AG10803 (cell line): ENCODE results near the gene TRAF3.

Source experiments
- DNase-seq: peaks from one replicate; pipeline ENCODE4 v3.0.0; 2010; ENCODE audit warnings: low read depth
- H3K4me3 ChIP-seq: 2 replicates; pipeline ENCODE4 v1.5.1; 2011; ENCODE audit warnings: mild to moderate bottlenecking, low read length, control low read depth
- TF ChIP-seq, protein P1 (sequence below): conservative IDR thresholded peaks from 2 replicates; pipeline ENCODE4 v1.5.1; 2011; ENCODE audit warnings: mild to moderate bottlenecking, low read length, control low read depth, inconsistent platforms

Gene TRAF3

DNA sequence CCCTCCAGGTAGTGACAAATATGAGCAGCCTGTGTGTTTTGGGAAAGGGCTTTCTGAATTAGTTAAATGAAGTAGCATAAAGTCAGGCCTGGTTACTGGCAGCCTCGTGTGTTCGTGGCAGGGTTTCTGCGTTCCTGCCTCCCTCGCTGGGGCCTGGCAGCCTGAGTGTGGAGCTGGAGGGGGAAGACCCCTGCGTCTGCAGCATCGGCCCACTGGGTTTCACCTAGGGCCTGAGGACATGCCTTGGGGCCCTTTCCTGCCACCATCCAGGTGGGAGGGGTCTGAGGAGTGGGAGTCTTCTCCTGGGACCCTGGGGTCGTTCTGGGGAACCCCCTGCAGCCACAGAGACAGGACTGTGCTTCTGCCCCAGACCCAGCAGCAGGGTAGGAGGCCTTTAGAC, 124.8 kb downstream of the TRAF3 start:
- H3K4me3 ChIP-seq: no peak overlapping the region
- no peak for DNase-seq
- TF ChIP-seq, protein P1, sequence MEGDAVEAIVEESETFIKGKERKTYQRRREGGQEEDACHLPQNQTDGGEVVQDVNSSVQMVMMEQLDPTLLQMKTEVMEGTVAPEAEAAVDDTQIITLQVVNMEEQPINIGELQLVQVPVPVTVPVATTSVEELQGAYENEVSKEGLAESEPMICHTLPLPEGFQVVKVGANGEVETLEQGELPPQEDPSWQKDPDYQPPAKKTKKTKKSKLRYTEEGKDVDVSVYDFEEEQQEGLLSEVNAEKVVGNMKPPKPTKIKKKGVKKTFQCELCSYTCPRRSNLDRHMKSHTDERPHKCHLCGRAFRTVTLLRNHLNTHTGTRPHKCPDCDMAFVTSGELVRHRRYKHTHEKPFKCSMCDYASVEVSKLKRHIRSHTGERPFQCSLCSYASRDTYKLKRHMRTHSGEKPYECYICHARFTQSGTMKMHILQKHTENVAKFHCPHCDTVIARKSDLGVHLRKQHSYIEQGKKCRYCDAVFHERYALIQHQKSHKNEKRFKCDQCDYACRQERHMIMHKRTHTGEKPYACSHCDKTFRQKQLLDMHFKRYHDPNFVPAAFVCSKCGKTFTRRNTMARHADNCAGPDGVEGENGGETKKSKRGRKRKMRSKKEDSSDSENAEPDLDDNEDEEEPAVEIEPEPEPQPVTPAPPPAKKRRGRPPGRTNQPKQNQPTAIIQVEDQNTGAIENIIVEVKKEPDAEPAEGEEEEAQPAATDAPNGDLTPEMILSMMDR: no peak

DNA sequence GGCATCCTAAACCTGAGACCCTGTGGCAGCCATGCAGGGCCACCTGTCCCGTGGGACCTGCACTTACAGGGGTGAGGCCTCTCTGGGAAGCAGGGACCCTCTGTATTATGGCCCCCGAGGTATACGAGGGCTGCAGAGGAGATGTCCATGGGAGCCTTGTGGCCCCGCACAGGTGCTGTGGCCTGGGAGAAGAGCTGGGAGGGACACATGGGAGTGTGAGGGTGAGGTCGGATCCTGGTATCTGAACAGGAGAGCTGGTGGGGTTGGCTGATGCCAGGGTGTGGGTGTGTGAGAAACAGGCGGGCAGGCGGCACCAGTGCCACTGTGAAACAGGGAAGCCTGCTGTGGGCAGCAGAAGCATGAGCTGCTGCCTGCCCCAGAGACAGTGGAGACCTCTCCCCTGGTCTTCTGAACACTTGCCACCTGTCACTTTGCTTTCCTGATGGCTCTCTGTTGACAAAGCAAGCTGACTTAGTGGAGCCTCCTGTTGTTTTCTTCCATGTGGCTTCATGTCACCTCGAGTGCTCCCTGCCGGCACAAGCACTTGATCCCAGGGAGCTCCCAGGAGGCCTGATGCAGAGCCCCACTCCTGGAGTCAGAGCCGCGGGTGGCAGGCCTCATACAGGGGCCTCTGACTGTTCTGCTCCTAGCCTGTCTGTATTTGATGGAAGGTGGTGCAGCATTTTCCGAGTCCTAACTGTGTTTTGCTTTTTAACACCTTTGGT, 125.4 kb downstream of the TRAF3 start:
- DNase-seq: no peak
- no peak overlapping the region for H3K4me3 ChIP-seq
- TF ChIP-seq, protein P1: no peak

DNA sequence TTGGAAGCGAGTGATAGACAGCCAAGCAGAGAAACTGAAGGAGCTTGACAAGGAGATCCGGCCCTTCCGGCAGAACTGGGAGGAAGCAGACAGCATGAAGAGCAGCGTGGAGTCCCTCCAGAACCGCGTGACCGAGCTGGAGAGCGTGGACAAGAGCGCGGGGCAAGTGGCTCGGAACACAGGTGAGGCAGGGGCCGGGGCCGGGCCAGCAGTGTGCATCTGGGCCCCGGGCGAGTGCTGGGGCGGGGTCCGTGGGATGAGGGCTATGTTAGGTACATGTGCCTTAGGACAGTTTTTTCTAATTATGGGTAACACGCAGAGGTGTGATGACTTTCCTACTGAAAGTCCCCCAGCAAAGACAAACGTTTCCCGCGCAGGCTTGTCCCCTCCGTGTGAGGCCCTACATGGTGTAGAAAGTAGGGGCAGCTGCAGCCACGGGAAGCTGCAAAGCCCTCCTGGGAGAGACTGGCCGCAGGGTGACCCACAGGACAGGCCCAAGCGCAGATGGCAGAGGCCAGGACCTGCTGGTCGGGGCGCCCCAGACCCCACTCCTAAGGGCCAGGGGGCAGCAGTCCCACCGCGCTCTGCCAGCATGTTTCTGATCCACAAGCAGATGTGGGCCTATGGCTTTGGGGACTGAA, 126.1 kb downstream of the TRAF3 start:
- no peak for DNase-seq
- TF ChIP-seq, protein P1: no peak
- no peak overlapping the region for H3K4me3 ChIP-seq

DNA sequence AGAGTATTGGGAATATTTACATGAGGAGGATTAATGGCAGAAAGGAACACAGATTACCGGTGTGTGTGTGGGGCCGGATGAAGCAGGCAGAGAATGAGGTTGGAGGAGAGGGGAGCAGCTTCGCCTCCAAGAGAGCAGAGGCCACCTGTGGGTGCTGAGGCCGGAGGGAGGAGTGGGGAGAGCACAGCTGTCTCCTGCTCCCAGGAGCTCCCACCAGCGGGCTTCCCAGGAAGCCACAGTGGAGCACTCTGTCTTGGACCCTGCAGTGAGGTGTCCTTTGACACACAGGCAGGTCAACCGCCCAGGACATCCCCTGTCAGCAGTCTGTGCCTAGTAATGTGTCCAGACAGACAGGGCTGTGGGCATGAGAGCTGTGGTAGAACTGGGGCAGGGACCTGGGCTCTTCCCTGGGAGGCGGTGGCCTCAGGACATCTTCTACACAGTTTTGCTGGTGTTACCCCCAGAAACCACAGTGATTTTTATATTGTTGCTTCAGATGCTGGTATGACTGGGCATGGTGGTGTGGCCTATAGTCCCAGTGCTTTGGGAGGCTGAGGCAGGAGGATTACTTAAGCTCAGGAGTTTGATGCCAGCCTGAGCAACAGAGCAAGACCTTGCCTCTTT, 126.8 kb downstream of the TRAF3 start:
- no peak for DNase-seq
- TF ChIP-seq, protein P1: no peak
- H3K4me3 ChIP-seq: no peak overlapping the region

DNA sequence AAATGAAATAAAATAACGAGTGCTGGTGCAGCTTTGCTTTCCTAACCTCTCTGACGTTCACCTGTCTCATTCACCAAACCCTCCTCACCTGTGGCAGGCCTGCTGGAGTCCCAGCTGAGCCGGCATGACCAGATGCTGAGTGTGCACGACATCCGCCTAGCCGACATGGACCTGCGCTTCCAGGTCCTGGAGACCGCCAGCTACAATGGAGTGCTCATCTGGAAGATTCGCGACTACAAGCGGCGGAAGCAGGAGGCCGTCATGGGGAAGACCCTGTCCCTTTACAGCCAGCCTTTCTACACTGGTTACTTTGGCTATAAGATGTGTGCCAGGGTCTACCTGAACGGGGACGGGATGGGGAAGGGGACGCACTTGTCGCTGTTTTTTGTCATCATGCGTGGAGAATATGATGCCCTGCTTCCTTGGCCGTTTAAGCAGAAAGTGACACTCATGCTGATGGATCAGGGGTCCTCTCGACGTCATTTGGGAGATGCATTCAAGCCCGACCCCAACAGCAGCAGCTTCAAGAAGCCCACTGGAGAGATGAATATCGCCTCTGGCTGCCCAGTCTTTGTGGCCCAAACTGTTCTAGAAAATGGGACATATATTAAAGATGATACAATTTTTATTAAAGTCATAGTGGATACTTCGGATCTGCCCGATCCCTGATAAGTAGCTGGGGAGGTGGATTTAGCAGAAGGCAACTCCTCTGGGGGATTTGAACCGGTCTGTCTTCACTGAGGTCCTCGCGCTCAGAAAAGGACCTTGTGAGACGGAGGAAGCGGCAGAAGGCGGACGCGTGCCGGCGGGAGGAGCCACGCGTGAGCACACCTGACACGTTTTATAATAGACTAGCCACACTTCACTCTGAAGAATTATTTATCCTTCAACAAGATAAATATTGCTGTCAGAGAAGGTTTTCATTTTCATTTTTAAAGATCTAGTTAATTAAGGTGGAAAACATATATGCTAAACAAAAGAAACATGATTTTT, 128.2 kb downstream of the TRAF3 start:
- DNase-seq: no peak
- TF ChIP-seq, protein P1: no peak
- H3K4me3 ChIP-seq: no peak overlapping the region

DNA sequence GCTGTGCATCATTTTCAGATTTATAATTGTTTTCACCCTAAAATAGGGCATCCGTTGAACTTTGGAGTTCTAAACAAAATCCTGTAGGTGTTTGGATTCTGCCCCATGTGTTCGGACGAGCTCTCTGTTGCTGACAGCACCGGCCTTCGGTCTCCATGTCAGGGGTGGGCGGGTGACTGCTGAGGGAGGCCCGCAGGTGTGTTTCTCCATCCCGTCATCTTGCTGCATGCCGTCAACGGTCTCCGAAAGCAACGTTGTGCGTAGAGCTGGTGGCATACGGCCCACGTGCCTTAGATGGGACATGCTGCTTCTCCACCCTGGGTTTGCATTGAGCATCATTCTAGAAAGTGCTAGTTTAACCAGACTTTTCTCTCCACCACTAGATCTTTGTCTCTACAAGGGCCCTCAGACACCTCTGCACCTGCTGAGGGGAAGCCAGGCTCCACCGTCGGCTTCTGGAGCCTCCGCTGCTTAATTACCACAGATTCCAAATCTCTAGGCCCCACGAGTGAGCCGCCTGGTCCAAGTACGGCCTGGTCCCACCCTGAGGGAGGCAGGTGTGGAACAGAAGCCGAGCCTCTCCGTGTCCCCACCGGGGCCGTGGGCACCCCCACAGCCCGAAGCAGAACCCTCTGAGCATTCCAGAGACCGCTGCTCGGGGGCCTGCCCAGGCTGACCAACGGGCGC, 129.5 kb downstream of the TRAF3 start:
- TF ChIP-seq, protein P1: no peak
- no peak overlapping the region for H3K4me3 ChIP-seq
- no peak for DNase-seq
